Erythroblast (primary cell): ENCODE measurements around the gene SLC37A2.
A peak's percentile ranks its signal among the peaks of the same experiment; 100 is the strongest.
"Not testable (repeated sequence)": the region's sequence is repeated elsewhere in the genome, so short reads cannot be mapped to it uniquely, and the experiment has no call there.

ENCODE experiments used
- DNase-seq, 2 experiments: peaks; one replicate each; lab custom pipeline; 2025; lab: John Stamatoyannopoulos, UW
- GATA1 ChIP-seq: IDR thresholded peaks from 2 replicates; pipeline ENCODE4 v1.6.1; 2011; ENCODE audit warnings: low read depth, mild to moderate bottlenecking, control low read depth, low read length, moderate library complexity
- POLR2A ChIP-seq: IDR thresholded peaks from 2 replicates; pipeline ENCODE4 v1.6.1; 2011; ENCODE audit warnings: mild to moderate bottlenecking, low read length

The SLC37A2 gene

DNA sequence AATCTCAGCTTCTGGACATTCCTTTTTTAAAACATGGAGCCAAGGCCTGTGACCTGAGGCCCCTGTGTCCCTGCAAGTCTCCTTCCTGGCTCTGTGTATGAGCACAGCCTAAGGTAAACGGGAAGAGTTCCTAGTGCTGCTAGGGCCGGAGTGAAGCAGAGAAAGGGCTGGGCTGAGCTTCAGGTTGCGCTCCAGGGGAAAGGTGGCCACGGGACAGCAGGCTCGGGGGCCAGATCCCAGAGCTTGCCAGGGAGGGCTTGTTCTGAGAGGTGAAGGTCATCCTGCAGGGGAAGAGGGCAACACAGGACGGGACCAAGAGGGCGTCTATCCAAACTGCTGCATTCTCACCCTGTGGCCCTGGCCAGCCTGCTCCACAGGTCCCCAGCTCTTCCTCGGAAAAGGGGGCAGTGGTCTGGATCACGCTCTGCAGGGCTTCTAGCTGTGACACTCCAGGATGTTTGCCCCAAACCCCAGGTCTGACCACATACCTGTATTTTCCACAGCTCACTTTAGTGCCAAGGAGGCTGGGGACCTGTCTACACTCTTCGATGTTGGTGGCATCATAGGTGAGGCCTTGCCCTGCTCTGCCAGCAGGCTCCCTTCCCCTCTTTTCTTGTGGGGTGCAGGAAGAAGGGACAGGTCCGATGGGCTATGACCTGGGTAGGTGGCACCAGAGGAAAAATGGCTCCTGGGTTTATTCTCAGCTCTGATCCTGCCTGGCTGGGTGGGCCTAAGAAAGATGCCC, 20.4 kb downstream of the SLC37A2 start:
- no peak for TF ChIP-seq GATA1
- no peak for DNase-seq

DNA sequence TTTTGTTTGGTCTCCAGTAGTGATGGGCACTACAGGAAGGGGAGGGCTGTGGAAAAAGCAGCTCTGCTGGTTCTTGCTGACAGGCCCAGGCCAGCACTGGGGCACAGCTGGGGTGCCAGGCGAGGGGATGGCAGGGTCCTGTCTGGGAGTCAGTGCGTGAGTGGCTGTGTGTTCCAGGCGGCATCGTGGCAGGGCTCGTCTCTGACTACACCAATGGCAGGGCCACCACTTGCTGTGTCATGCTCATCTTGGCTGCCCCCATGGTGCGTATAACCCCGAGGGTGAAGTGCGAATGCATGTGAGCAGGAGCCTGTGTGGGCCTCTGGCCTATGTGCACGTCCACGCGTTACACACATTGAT, 20.9 kb downstream of the SLC37A2 start:
- no peak for DNase-seq

GRCh38 chr11:125084761-125085231, 21.7 kb downstream of the SLC37A2 start:
- TF ChIP-seq POLR2A (no peak), GATA1 (no peak)
- no peak for DNase-seq

More for the DNA sequence above, 20.9 kb downstream of the SLC37A2 start:
- TF ChIP-seq GATA1: no peak
- TF ChIP-seq POLR2A: no peak

DNA sequence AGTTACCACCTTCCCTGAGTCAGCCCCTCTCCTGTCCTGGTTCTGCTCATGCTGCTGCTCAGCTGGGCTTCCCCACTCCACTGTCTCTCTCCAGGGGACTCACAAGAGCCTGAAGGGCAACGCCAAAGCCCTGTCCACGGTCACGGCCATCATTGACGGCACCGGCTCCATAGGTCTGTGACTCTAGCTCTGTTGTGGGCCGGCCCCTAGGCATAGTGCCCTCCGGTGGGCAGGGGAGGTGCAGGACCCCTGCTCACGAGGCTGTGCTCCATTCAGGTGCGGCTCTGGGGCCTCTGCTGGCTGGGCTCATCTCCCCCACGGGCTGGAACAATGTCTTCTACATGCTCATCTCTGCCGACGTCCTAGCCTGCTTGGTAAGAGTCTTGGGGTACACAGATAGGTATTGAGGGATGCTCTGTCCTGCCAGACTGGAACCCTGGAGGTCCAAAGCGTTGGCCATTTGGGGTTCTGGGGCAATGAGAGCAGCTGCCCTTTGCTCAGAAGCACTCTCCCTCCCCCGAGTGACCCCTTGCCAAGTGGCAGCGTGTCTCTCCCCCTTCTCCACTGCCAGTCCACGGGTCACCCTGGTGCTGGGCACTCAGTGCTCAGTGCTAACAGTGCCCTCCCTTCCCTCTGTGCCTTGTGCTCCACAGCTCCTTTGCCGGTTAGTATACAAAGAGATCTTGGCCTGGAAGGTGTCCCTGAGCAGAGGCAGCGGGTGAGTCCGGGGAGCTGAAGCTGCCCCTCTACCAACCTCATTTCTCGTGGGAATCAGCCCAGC, 22.4 kb downstream of the SLC37A2 start:
- DNase-seq: no peak
- no peak for TF ChIP-seq POLR2A
- no peak for TF ChIP-seq GATA1

DNA sequence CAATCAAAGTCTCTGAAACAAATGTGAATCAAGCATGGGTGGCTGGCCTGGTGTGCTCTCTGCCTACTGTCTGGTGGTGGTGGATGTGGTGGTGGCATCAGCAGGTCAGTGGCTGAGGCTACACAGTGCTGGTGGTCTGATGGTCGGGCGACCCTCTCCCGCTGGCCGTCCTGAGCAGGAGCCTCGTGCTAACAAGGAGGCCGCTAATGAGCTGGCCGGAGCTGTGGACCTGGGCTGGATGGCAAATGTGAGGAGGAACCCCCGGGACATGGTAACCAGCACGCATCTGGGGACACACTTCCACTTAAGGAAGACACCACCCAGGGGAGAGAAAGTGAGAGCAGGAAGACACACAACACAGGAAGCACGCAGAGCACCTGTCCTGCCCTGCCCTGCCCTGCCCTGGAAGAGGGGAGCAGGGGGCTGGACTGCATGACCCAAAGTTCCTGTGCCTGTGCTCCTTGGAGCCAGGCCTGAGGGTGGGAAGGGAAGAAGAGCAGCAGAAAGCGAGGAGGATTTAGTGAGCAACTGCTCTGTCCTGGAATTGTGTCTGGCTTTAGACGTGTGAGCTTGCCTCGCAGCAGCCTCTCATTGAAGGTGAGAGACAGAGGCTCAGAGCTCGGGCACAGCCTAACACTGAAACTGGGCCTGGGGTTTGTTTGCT, 23.7 kb downstream of the SLC37A2 start:
- no peak for DNase-seq
- TF ChIP-seq GATA1: no peak
- no peak for TF ChIP-seq POLR2A

DNA sequence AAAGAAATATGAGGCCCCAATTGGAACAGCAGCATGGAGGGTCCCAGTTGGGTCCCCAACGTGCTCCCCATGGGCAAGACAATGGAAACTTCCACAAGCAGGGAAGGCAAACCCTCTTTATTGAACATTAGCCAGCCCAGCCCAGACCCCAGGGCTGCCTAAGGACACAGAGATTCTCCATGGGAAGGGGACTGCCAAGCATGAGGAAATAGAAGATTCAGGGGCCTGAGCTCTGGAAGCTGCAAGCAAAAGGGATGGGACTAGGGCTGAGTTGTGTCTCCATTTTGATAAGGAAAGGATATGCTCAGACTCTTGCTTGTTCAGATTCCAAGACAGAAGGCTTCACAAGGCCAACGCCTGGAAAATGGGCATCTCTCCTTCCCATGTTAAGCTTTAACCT, 25.0 kb downstream of the SLC37A2 start:
- no peak for DNase-seq
- TF ChIP-seq GATA1 (no peak), POLR2A (no peak)

- no peak for TF ChIP-seq GATA1
- no peak for TF ChIP-seq POLR2A
These were observed 25.7 kb downstream of the SLC37A2 start for GRCh38 chr11:125088576-125089455.

GRCh38 chr11:125089481-125089880, 26.4 kb downstream of the SLC37A2 start:
- not testable (repeated sequence) for DNase-seq

More at GRCh38 chr11:125088576-125089455, 25.7 kb downstream of the SLC37A2 start:
- DNase-seq: no peak

DNA sequence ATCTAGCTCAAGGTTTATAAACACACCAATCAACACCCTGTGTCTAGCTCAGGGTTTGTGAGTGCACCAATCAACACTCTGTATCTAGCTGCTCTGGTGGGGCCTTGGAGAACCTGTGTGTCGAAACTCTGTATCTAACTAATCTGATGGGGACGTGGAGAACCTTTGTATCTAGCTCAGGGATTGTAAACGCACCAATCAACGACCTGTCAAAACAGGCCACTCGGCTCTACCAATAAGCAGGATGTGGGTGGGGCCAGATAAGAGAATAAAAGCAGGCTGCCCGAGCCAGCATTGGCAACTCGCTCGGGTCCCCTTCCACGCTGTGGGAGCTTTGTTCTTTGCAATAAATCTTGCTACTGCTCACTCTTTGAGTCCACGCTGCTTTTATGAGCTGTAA, 27.0 kb downstream of the SLC37A2 start:
- DNase-seq: not testable (repeated sequence)

- TF ChIP-seq GATA1 (no peak), POLR2A (peak; percentile 17)
- DNase-seq: no peak
These were observed 27.7 kb downstream of the SLC37A2 start for GRCh38 chr11:125090816-125091215.

DNA sequence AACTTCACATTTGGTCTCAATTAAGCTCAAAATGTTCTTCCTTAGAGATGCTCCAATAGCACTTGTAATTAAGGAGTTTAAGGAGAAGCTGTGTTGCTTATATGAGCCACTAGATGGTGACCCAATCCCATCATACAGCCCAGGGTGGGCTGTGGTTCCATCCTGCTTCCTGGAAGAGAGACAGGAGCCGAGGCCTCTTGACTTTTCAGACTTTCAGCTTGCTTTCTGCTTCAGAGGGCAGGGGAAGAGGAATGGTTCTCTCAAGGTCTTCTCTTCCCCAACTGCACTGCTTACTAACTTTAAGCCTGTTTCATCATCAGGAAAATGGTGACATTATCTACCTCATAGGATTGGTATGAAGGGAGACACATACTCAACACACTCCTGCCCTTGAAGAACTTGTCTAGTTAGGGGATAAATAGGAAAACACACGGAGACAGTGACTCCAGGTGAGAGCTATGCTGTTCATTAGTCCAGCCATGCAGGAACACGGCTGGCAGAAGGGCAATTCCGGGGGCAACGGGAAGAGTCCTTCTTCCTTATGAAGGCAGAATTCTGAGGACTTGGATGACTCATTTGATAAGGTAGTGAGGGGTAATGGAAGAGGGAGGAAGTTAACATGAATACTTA, 28.3 kb downstream of the SLC37A2 start:
- TF ChIP-seq GATA1: no peak
- no peak for TF ChIP-seq POLR2A
- DNase-seq: peak; percentile 43 to 56

DNA sequence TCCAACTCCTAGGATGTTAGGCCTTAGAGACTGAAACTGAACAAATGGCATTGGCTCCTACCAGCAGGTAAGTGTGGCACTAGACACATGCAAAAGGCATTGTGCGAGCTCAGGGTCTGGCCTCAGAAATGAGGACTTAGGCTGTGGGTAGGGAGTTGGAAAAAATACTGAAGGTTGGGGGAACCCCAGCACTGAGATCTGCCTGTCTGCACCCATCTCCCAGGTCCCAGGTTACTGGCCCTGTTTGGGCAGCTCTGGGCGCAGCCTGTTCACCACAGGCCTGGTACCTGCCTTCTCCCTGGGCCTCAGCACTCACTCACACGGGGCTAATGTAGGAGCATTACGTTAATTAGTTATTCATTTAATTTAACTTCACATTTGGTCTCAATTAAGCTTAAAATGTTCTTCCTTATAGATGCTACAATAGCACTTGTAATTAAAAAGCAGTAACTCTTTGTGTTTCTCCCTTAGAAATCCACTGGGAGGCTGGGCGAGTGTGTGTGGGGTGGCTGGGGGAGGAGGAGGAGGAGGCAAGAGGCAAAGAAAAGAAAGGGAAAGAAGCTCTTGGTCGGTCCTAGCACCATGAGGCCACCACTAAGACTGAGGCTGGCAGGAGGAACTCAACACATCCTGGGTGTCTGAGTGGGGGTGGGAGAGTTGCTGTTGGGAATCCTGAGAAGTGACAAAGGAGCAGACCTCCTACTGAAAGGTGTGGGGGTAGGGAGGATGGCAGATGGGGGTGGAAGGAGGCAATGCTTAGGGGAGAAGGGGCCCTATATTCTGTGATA, 29.0 kb downstream of the SLC37A2 start:
- TF ChIP-seq POLR2A: no peak
- TF ChIP-seq GATA1: no peak
- DNase-seq: no peak
